ENCODE measurements around the gene TRIM29.

The TRIM29 gene

DNA sequence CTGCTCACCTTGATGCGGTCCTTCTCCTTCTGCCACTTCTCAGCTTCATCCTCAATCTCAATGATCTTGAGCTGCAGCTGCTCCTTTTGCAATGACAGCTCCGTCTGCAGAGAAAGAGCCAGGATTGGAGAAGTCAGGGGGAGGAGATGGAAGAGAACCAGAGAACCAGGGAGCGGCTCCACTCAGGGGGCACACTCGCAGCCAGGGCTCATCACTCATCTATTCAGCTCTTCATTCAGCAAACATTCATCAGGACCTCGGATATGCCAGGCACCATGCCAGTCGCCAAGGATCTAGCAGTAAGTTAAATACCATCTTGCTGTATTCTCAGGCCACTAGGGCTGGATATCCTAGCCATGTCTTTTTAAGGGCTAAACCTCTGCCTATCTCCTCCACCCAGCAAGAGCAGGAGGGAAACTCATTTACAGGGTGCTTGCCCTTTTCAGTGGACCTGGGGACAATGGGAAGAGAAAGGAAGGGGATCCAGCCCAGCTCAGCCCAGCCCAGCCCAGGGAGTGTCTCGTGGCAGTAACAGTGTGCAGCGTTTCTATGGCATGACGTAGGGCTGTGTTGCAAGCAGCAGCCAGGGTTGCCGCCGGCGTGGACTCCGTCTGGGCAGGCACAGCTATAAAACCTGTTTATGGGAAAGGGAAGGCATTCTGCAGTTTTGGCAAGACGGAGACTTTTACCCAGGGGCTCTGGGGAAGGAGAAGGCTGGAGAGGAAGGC, 9.4 kb downstream of the TRIM29 start:
- H3K4me3 ChIP-seq (ENCODE audit: low read length): no peak overlapping the region
- no peak for DNase-seq (ENCODE audit: low read depth, low spot score)

DNA sequence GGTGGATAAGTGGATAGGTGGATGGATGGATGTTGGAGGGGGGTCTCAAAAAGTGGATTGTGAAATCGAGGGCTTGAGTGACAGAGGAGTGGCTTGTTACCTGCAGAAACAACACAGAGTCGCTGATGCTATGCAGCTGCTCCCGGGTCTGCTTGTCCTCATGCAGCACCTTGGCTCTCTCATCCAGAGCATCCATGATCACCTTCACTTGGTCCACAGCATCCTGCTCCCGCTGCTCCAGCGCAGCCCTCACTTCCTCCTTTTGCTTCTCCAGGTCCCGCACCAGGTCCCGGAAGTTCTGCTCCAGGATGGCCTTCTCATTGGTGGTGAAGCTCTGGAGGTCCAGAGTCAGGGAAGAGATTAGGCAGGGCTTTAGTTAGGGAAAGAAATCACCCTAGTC, 10.7 kb downstream of the TRIM29 start:
- no peak overlapping the region for H3K4me3 ChIP-seq (ENCODE audit: low read length)
- no peak for DNase-seq (ENCODE audit: low read depth, low spot score)

DNA sequence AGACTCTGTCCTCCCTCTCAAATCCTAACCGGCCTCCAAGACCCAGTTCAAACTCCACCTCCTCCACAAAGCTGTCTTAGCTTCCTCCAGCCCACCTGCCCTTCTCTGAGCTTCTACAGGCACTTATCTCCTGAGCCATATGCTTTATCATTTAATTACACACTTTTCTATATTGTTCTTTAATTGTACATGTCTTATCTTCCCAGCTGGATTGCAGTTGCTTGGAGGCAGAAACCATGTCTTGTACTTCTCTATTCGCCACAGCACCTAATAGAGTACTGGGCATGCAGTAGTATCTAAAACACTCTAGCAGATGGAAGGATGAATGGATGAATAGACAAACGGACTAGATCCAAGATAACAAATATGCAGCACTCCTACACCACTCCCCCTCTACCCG, 11.3 kb downstream of the TRIM29 start:
- DNase-seq (ENCODE audit: low read depth, low spot score): no peak
- no peak overlapping the region for H3K4me3 ChIP-seq (ENCODE audit: low read length)

DNA sequence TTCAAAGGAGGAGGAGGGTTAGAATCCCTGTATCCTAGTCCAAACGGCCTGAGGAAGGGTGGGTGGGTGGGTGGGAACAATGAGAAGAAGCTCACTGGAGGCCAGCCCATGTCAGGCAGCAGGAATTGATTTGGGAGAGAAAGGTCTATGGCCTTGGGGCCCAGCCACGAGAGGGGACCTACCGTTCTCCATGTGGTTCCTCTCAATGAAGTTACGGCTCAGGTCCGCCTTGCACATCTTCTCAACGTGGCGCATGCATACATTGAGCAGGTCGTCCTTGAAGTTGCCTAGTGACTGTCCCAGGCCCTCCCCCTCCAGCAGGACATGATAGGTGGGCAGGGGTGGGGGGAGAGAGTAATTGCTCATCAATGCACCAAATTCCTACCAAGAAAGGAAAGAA, 12.4 kb downstream of the TRIM29 start:
- DNase-seq (ENCODE audit: low read depth, low spot score): no peak
- no peak overlapping the region for H3K4me3 ChIP-seq (ENCODE audit: low read length)

DNA sequence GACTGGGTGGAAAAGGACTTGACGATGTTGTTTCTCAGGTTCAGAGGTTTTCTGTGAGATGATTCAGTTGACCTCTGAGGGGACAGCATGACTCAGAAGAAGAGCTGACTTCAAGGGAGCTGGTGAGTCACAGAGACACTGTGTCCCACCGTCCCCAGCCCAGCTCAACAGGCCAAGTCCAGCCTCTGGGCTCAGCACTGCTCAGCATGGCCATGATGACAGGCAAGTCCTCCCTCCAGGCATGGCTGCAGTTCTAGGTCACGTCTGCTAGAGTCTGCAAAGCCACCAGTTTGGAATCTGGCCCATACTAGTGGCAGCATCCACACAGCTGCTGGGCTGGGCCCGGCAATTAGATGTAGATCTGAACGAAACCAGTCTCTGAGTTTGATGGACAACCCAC, 12.9 kb downstream of the TRIM29 start:
- no peak overlapping the region for H3K4me3 ChIP-seq (ENCODE audit: low read length)
- no peak for DNase-seq (ENCODE audit: low read depth, low spot score)

DNA sequence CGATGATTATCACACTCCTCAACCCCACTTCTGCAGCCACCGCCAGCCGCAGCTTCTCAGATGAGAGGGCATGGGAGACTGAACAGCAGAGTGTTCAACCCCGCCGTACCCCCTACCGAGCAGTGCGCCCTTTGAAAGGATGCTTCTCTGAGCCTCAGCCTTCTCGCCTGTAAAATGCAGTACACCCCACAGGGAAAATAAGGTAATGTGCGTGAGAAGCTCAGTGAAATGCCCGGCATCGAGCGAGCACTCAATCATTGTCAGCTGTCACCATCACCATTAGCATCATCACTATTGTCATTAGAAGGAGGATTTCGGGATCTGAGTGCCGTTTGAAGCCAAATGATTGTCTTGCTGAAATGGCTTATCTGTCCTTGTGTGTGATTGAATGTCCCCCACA, 13.6 kb downstream of the TRIM29 start:
- H3K4me3 ChIP-seq (ENCODE audit: low read length): no peak overlapping the region
- DNase-seq (ENCODE audit: low read depth, low spot score): no peak

DNA sequence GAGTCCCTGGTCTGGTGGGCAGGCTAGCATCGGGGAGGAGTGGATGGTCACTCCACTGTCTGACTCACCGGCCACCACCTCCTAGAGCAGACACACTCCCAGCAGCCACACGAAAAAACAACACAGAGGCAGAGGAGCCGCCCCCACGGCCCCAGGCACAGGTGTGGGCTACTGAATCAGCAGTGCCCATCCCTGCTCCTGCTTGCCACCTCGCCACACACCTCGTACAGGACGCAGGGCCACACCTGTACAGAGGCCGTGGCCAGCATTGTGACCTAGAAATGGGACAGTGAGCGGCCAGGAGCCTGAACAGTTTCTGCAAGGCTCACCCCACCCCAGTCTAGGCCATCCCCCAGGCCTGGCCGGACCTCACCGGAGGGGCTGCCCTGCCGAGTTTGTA, 14.0 kb downstream of the TRIM29 start:
- DNase-seq (ENCODE audit: low read depth, low spot score): no peak
- no peak overlapping the region for H3K4me3 ChIP-seq (ENCODE audit: low read length)

DNA sequence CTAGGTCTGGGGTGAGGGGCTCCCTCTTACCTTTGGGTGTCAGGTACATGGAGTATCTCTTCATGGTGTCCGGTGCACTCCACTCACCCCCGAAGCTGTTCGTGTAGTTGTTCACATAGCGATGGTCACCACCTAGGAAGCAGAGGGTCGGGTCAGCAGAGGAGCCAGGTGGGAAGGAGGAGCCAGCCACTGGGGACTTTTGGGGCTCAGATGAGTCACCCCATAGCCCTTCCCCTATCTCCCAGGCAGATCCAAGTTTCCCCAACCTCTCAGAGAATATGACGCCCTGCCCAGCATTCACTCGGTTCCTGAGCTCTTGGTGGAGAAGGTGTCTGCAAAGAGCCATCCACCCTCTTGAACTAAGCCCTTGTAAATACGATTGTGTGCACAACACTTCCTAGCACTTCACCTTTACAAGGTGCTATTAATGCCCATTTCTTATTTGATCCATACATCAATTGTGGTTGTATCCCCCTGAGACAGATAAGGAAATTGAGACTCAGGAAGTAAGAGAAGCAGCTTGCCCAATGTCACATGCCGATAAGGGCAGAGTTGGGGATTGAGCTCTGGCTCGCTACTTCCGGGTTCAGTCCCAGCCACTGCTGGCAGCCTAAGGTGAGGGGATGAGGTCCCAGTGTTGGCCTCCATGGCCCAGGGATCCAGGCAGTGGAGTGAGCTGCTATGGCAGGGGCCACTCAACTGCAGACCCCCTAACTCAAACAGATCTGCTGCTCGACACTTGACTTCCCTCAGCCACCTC, 14.8 kb downstream of the TRIM29 start:
- no peak for DNase-seq (ENCODE audit: low read depth, low spot score)
- H3K4me3 ChIP-seq (ENCODE audit: low read length): no peak overlapping the region

DNA sequence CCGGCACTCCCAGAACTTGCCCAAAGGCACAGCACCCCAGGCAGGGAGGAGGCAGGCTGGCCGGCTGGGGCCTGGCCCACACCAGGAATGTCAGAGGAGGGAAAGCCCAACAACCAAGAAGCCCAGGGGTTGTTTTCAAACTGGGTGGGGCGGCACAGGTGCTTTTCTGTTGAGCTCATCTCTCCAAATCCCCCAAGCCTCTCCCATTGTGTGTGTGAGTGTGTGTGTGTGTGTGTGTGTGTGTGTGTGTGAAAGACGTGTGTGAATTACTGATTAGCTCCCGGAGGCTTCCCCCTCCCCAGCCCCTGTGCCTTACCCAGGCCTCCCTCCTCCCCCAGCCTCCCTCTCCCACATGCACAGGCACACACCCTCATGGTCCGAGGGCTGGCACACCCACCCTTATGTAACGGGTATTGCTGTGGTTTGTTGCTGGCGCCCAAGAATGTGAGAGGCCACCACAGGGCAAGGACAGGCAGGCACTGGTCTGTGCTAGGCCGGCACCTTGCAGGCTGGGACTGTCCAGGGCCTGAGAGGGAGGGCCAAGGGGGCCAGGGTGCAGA, 15.9 kb downstream of the TRIM29 start:
- no peak overlapping the region for H3K4me3 ChIP-seq (ENCODE audit: low read length)
- no peak for DNase-seq (ENCODE audit: low read depth, low spot score)

DNA sequence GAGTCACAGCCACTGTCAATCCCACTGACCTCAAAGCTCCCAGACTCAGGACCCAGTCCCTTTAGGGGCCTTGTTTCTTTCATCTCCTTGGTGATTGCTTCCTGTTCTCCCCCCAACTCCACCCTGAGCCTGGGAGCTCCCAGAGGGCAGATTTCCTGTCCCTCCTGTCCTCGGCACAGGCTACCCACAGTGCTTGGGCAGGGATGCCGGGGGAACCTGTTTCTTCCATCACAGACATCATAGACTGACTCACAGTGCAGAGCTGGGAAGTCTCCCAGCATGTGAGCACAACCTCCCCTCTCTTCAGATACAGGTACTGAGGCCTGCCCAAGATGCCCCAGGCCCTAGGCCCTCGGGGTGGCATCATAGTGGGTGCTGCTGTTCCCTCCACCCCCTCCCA, 16.6 kb downstream of the TRIM29 start:
- no peak overlapping the region for H3K4me3 ChIP-seq (ENCODE audit: low read length)
- DNase-seq (ENCODE audit: low read depth, low spot score): no peak

DNA sequence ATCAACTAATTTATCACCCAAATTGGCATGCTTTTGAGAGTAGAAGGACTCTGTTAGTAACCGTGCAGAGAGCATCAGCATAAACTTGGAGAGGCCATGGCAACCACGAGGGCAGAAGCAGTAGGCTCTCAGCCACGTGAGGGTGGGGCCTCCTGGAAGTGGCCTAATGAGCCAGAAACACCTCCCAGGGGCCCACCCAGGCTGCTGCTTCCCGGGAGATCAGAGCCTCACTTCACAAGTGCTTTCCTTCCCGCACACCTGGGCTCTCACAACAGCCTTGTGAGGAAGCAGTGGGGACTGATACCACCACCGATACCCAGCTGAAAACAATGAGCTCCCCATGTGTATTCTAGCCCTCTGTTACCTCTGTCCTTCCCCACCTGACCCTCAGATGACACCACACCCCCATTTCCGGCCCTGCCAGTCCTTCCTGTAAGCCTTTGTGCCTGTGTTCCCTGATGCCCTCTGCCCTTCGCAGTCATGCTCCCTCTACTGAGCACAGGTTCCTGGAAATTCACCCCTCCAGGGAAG, 17.0 kb downstream of the TRIM29 start:
- H3K4me3 ChIP-seq (ENCODE audit: low read length): no peak overlapping the region
- DNase-seq (ENCODE audit: low read depth, low spot score): peak; percentile 7

DNA sequence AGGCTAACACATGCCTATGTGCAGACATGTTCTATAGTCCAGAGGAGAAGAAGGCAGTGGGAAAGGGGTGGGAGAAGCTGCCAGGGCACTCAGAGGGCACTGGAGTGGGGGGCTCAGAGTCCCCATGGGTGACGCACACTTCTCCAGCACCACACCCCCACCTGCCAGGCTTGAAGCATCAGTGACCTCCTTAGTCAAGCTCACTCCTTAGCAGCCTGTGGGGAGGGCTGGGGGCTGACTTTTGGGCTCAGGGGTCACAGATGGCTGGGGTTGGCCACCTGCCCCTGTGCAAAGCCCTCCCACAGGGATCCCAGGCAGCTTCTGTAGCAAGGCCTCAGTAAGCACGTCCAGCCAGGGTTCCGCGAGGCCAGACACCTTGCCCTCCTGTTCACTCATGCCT, 18.8 kb downstream of the TRIM29 start:
- no peak for DNase-seq (ENCODE audit: low read depth, low spot score)
- H3K4me3 ChIP-seq (ENCODE audit: low read length): no peak overlapping the region

DNA sequence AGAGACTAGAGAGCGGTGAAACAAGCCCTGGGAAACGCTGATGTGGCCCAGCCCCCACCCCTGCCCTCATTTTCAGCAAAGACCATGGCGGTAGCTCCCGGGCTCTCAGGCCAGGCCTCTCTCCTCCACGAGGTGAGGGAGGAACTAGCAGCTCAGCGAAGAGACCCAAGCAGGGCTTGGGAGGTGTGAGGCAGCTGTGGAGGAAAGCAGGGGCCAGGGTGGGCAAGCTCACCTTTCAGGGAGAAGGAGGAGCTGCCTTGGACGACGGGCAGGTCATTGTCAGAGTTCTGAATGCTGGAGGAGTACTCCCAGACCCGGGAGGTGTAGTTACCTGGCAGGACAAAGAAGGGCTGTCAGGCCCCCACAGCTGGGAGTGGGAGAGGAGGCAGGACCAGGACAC, 19.9 kb downstream of the TRIM29 start:
- H3K4me3 ChIP-seq (ENCODE audit: low read length): no peak overlapping the region
- no peak for DNase-seq (ENCODE audit: low read depth, low spot score)

DNA sequence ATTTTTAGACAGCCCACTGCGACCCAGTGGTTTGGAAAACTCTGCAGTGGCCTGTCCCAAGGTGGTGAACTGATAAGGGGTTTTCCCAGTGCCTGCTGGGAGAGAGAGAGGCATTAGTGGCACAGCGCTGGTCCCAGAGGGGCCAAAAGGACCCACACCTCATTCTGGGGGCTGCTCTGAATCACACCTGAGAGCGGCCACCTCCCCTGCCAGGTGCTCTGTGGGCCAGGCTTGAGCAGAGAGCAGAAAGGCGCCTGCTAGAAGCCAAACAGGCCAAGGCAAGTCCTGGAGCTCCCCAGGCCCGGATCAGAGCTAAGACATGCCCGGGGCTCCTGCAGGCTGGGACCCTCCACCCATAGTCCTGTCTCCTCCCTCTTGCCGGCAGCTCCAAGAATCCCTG, 20.9 kb downstream of the TRIM29 start:
- DNase-seq (ENCODE audit: low read depth, low spot score): no peak
- no peak overlapping the region for H3K4me3 ChIP-seq (ENCODE audit: low read length)

DNA sequence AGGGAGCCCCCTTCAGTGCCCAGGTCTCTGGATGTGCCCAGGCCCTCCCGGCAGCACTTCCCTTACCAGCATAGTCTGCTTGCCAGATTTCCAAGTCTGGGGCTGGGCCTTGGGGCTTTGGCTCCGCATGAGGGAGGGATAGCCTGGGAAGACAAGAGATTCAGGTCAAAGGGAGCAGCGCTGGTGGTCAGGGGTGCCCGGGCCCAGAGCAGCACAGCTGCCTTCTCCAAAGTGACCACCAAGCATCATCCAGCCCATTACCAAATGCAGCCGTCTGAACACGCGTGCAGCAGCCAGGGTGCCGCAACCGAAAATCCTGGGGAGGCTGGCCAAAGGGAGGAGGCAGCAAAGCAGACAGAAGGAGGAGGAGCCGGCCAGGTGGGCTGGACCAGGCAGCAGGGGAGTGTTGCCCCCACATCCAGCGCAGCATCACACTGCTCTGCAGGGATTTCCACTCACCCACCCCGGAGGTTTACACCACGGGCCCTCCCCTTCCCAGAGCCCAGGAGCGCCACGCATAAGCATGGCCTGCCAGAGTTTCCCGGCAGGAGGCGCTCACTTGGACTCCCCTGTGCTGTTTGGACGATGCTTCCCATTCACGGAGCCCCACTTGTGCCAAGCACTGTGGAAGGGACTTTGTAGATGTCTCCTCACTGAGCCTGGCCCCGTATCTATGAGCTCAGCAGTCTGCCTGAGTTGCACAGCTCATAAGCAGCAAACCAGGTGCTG, 22.5 kb downstream of the TRIM29 start:
- no peak overlapping the region for H3K4me3 ChIP-seq (ENCODE audit: low read length)
- DNase-seq (ENCODE audit: low read depth, low spot score): no peak

DNA sequence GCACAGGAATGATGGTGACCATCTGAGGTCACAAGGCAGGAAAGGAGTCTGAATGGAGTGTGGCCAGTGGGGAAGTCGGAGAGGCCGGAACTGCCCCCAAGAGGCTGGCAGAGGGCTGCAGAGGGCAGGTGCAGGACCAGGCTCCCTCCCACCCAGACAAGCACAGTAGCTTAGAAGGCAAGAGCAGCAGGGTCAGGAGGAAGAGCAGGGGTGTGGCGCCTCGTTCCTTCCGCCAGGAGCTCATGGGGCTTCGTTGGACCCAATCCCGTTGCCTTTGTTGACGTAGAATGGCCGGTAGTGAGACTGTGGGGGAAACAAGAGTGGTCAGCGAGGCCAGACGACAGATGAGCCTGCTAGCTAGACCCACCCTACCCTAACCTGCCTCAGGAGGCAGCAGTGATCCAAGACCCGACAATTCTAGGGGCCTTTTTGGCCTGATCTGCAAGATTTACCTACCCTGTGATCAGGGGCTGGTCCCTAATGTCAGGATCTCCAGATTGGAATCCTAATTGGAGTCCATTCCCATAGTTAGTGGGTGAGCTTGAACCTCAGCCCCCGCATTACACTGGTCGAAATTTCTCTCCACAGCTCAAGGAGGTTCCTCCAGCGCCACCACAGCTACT, 25.6 kb downstream of the TRIM29 start:
- no peak overlapping the region for H3K4me3 ChIP-seq (ENCODE audit: low read length)
- no peak for DNase-seq (ENCODE audit: low read depth, low spot score)

DNA sequence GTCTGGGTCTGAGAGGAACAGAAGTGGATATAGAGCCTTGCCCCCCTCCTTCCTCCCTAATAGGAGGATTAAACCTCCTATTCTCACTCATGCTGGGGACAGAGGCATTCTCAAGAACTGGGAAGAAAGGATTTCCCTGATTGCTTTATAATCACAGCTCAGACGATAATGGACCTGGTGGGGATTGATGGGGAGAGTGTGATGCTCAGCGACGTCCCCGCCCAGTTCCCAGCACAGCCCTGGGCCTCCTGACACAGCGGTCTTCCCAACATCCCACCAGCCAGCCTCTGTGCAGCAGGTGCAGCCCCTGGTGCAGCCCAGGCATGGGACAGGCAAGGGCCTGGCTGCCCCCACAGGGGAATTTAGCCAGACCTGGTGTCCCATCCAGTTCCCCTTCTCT, 28.4 kb downstream of the TRIM29 start:
- no peak for DNase-seq (ENCODE audit: low read depth, low spot score)
- H3K4me3 ChIP-seq (ENCODE audit: low read length): no peak overlapping the region

DNA sequence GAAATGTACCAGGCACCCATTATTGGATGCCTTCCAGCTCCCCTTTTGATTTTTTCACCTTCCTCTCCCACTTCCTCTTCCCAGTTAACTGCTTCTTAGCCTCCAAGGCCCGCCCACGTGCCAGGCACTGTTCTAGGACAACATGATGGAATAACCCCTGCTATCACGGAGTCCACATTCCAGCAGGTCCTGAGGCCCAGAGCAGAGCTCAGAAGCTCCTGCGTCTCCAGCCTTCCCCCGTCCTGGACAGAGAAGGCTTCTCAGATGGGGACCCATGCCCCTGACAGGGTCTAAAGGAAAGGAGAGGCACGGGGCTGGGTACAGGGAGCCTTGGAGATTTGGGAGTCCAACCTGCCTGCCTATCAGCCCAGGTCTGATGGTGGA, 29.1 kb downstream of the TRIM29 start:
- H3K4me3 ChIP-seq (ENCODE audit: low read length): no peak overlapping the region
- no peak for DNase-seq (ENCODE audit: low read depth, low spot score)

DNA sequence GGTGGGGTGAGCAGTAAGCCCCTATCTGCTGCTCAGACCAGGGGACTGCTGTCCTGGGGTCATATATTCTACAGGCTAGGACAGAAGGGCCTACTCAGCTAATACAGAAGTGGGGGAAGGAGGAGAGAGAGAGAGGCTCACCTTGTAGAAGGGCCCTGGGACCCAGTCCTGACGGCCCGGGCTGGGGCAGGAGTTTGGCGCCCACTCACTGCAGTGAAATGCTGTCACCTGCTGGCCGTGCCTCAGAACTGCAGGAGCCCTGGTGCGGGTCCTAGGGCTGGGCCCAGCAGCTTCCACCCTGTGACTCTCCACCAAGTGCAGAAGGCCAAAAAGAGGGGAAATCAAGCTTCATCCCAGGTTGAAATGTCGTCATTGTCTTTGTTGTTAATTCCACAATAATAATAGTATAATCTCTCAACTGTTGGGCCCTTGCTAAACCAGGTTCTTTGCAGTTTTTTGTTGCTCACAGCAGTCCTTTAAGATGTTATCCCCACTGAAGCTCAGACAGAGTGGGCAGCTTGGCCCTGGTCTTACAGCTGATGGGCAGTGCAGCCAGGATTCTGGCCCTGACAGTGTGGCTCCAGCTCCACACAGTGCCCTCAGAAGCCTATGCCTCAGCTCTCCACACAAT, 29.6 kb downstream of the TRIM29 start:
- DNase-seq (ENCODE audit: low read depth, low spot score): peak; percentile 17
- H3K4me3 ChIP-seq (ENCODE audit: low read length): no peak overlapping the region

All from Jurkat, Clone E6-1 (cell line).